Lower leg skin (tissue), 3 donors: Measurements from ENCODE around the gene PACC1.

Source experiments
- CTCF ChIP-seq, 3 donors: fragments of 450-650 bp; IDR thresholded peaks; one replicate each; pipeline ENCODE4 v1.5.1; 2016; ENCODE audit warnings: antibody characterized with exemption in 3 of 3, mild to moderate bottlenecking in 3 of 3, moderate library complexity in 2 of 3
- POLR2A ChIP-seq, 2 donors: fragments of 450-650 bp; IDR thresholded peaks; one replicate each; pipeline ENCODE4 v1.6.1; 2016 to 2017; ENCODE audit warnings: antibody characterized with exemption in 2 of 2, mild to moderate bottlenecking in 1 of 2, moderate library complexity in 1 of 2

GRCh38 chr1:212353181-212353580 is 61.5 kb downstream of the PACC1 start:
- TF ChIP-seq CTCF (IDR thresholded peaks at IDR 0.05) (no peak), POLR2A (IDR thresholded peaks at IDR 0.05) (no peak)
